NB4 (cell line): ENCODE data around the gene FBXW4.

Experiments
- CTCF ChIP-seq: IDR thresholded peaks from one replicate; pipeline ENCODE4 v1.5.1; 2012; ENCODE audit warnings: low read depth, low read length
- MYC ChIP-seq: IDR thresholded peaks from 2 replicates; pipeline ENCODE4 v1.6.1; 2011; ENCODE audit warnings: low read depth, low read length

GRCh38 chr10:101607124-101607523 is 87.8 kb downstream of the FBXW4 start:
- TF ChIP-seq CTCF = no peak
- TF ChIP-seq MYC = no peak
